MM.1S (cell line): ENCODE measurements around the gene DAND5.

Experiments used
- CTCF ChIP-seq: fragments of 300-600 bp; sonication (generic); IDR thresholded peaks from 2 replicates; pipeline ENCODE4 v1.5.1; 2016; ENCODE audit warnings: antibody characterized with exemption, low read length, mixed read lengths
- EZH2 ChIP-seq: fragments of 300-600 bp; sonication (generic); optimal IDR thresholded peaks from 2 replicates; pipeline ENCODE3; 2017; ENCODE audit warnings: low read depth, mild to moderate bottlenecking, antibody characterized with exemption, low read length, mixed read lengths
- EZH2phosphoT487 ChIP-seq: fragments of 300-600 bp; sonication (generic); IDR thresholded peaks from 2 replicates; pipeline ENCODE4 v1.6.1; 2018; ENCODE audit warnings: antibody characterized with exemption, low read length

GRCh38 chr19:12967907-12968306, 1.5 kb upstream of the DAND5 start:
- no peak for TF ChIP-seq CTCF
- no peak for TF ChIP-seq EZH2
- no peak for TF ChIP-seq EZH2phosphoT487
